Stomach (tissue), 9 donors: ENCODE results near the gene CLCN6. TPM values are rescaled to one million over a fixed set of nuclear protein-coding genes. Genes with fewer than 3 reads are reported as not detected.
"Not testable (repeated sequence)": the region's sequence is repeated elsewhere in the genome, so short reads cannot be mapped to it uniquely, and the experiment has no call there.

Experiments
- DNase-seq, 2 donors: peaks; one replicate each; pipeline versions ENCODE4 v3.0.0 to v3.0.0-alpha.2; 2013 to 2019
- H3K27ac ChIP-seq, 5 donors: fragments of 200-600 bp in 4 of 5; sonication (generic) in 4 of 5; one replicate each; pipeline ENCODE4 v1.5.1; 2013 to 2019; ENCODE audit warnings: mild to moderate bottlenecking in 1 of 5, moderate library complexity in 1 of 5
- H3K27me3 ChIP-seq, 3 donors: fragments of 200-600 bp; sonication (generic); one replicate each; pipeline ENCODE4 v1.5.1; 2017 to 2019; ENCODE audit warnings: mixed run types in 1 of 3
- H3K36me3 ChIP-seq, 4 donors: fragments of 200-600 bp; sonication (generic); 1 replicate in 3 of 4; 2 replicates in 1 of 4; pipeline ENCODE4 v1.5.1; 2016 to 2019
- H3K4me1 ChIP-seq, 4 donors: fragments of 200-600 bp; sonication (generic); one replicate each; pipeline ENCODE4 v1.5.1; 2016 to 2019
- H3K4me3 ChIP-seq, 4 donors: fragments of 200-600 bp; sonication (generic) in 3 of 4; one replicate each; pipeline ENCODE4 v1.5.1; 2016 to 2019; ENCODE audit warnings: mild to moderate bottlenecking in 1 of 4
- H3K9me3 ChIP-seq, 4 donors: fragments of 200-600 bp; sonication (generic); one replicate each; pipeline ENCODE4 v1.5.1; 2016 to 2019
- CTCF ChIP-seq, 7 experiments: fragments of 450-650 bp in 4 of 7; fragments of 200-600 bp in 3 of 7; sonication (generic) in 3 of 7; IDR thresholded peaks; one replicate each; pipeline ENCODE4 v1.5.1; 2016 to 2019; ENCODE audit warnings: antibody characterized with exemption in 7 of 7, control low read depth in 2 of 7, mild to moderate bottlenecking in 1 of 7
- EP300 ChIP-seq: sonication (generic); formaldehyde crosslinking; IDR thresholded peaks from one replicate; pipeline ENCODE4 v1.6.1; 2017; ENCODE audit warnings: antibody characterized with exemption
- POLR2A ChIP-seq, 4 donors: fragments of 450-650 bp; IDR thresholded peaks; one replicate each; pipeline ENCODE4 v1.6.1; 2016; ENCODE audit warnings: antibody characterized with exemption in 4 of 4, control low read depth in 2 of 4, mild to moderate bottlenecking in 1 of 4, moderate library complexity in 1 of 4
- POLR2AphosphoS5 ChIP-seq, 3 donors: sonication (generic); formaldehyde crosslinking; IDR thresholded peaks; one replicate each; pipeline ENCODE4 v1.6.1; 2016; ENCODE audit warnings: antibody characterized with exemption in 3 of 3
- WGBS, 5 donors: extraction: QIAGEN DNeasy Blood & Tissue Kit in 3 of 5; methylation state at CpG; one replicate each; pipeline versions ENCODE4 v1.1.5 to v1.1.7; 2013 to 2018; 5-methylcytosine and 5-hydroxymethylcytosine counted together
- intact Hi-C: fragments of 100-400 bp; cut with DNase I; formaldehyde crosslinking; loops from one replicate; pipeline ENCODE4 v1.15.1; 2023; ENCODE audit warnings: low total_unique reads
- polyA plus RNA-seq, 3 donors: library from polyadenylated mRNA; stranded (reverse); fragments of 200-250 nt; gene quantifications; one replicate each; pipeline ENCODE4 v1.2.3, GENCODE V29; 2013
- total RNA-seq, 5 donors: library from RNA; depleted of rRNA; stranded (reverse); fragments of >200 nt; gene quantifications; one replicate each; pipeline versions ENCODE4 v1.1.0 to v1.2.3, GENCODE V29; 2014 to 2016
- donor health status: healthy with polysubstance abuse.
- donor health status: Bipolar disorder and iron deficiency.
- donor health status: healthy.

CLCN6 gene
- total and polyA plus RNA-seq, 8 donors, result 4.1 to 49.6 (median 10.2) TPM

GRCh38 chr1:11800756-11801433 is 5.1 kb upstream of the CLCN6 start:
- peak overlapping the region in 2 of 4 donors; percentile 63 to 82 for H3K4me3 ChIP-seq

DNA sequence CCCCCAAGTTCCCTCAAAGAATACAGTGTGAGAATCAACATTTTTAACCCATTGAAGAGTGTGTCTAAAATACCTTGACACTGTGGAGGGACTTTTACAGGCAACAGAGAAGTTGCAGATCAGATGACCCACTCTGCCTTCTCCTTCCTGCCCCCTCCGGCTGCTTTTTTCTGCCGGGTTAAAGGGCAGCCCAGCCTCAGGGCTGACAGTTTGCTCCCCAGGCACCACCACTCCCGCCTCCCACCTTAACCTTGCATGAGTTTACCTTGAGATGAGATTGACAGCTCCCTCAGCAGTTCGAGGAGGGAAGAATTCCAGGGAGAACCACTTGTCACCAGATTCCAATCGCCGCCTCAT is 3.4 kb upstream of the CLCN6 start:
- intact Hi-C loops, result no loop called here
- H3K27ac ChIP-seq, result peak overlapping the region; percentile 97 to 99 (median 99)
- peaks cover 55 to 65% (median 65%) of the 10 kb centered on the region in 4 donors for H3K4me1 ChIP-seq
- DNase-seq, result peak in 1 of 2 donors; percentile 54
- peaks cover 14 to 40% (median 37%) of the 10 kb centered on the region in 4 donors for H3K36me3 ChIP-seq
- WGBS, 5 donors, result 27 to 39% (median 37%) methylated on average over 6 of the region's 6 CpGs
- no peaks in the 10 kb centered on the region for H3K27me3 ChIP-seq
- H3K9me3 ChIP-seq, result no peaks in the 10 kb centered on the region
- TF ChIP-seq CTCF (IDR thresholded peaks at IDR 0.05) (no peak), EP300 (no peak), POLR2A (IDR thresholded peaks at IDR 0.05) (no peak)
- H3K4me3 ChIP-seq, result peak overlapping the region; percentile 43 to 82 (median 60)

More at GRCh38 chr1:11800756-11801433, 5.1 kb upstream of the CLCN6 start:
- Histone ChIP-seq H3K27ac (peak overlapping the region in 4 of 5 donors; percentile 25 to 99 (median 66)), H3K9me3 (no peaks in the 10 kb centered on the region), H3K36me3 (peaks cover 18 to 57% (median 46%) of the 10 kb centered on the region in 4 donors), H3K27me3 (no peaks in the 10 kb centered on the region), H3K4me1 (peaks cover 44 to 63% (median 55%) of the 10 kb centered on the region in 4 donors)
- intact Hi-C loops, result no loop called here
- no peak for DNase-seq
- 70 to 87% (median 82%) methylated on average over 19 to 21 of the region's 21 CpGs for WGBS, 5 donors
- TF ChIP-seq EP300, result no peak
- no peak for TF ChIP-seq POLR2AphosphoS5 (IDR thresholded peaks at IDR 0.05)
- no peak for TF ChIP-seq POLR2A (IDR thresholded peaks at IDR 0.05)
- TF ChIP-seq CTCF (IDR thresholded peaks at IDR 0.05), result no peak

- DNase-seq, result peak; percentile 89 to 97
- H3K27me3 ChIP-seq, result no peaks in the 10 kb centered on the region
- no peaks in the 10 kb centered on the region for H3K9me3 ChIP-seq
- intact Hi-C loops, result no loop called here
- peak overlapping the region; percentile 97 to 99 (median 99) for H3K27ac ChIP-seq
- H3K4me3 ChIP-seq, result peak overlapping the region; percentile 43 to 82 (median 60)
- H3K4me1 ChIP-seq, result peaks cover 58 to 72% (median 67%) of the 10 kb centered on the region in 4 donors
- WGBS, 5 donors, result 11 to 15% (median 13%) methylated on average over 12 to 28 of the region's 28 CpGs
- TF ChIP-seq POLR2AphosphoS5 (IDR thresholded peaks at IDR 0.05) (peak; percentile 60 to 86 (median 76)), CTCF (IDR thresholded peaks at IDR 0.05) (no peak), POLR2A (IDR thresholded peaks at IDR 0.05) (peak in 1 of 4 donors; percentile 21)
- peaks cover 14 to 35% (median 34%) of the 10 kb centered on the region in 4 donors for H3K36me3 ChIP-seq
Observed at GRCh38 chr1:11802973-11803885, 2.8 kb upstream of the CLCN6 start.

GRCh38 chr1:11803924-11804665 is 1.9 kb upstream of the CLCN6 start:
- Histone ChIP-seq H3K27ac (peak overlapping the region; percentile 97 to 99 (median 99)), H3K36me3 (peaks cover 14 to 34% (median 31%) of the 10 kb centered on the region in 4 donors), H3K4me1 (peaks cover 58 to 80% (median 73%) of the 10 kb centered on the region in 4 donors), H3K4me3 (peak overlapping the region; percentile 74 to 82 (median 81))
- H3K9me3 ChIP-seq, H3K27me3 ChIP-seq, intact Hi-C loops: not testable (repeated sequence)
- 55 to 68% (median 66%) methylated on average over 8 to 9 of the region's 9 CpGs for WGBS, 5 donors
- DNase-seq, result peak in 1 of 2 donors; percentile 39
